H1 (cell line): Measurements from ENCODE around the gene ICA1. TPM values are rescaled to one million over a fixed set of nuclear protein-coding genes. Genes with fewer than 3 reads are reported as not detected.

Experiments
- EZH2 ChIP-seq: fragments of 200-600 bp; sonication (generic); IDR thresholded peaks from 2 replicates; pipeline ENCODE4 v1.7.1; 2012; ENCODE audit warnings: low read depth, mild to moderate bottlenecking, moderate library complexity, low read length, inconsistent platforms; ENCODE audit not compliant: severe bottlenecking
- KDM1A ChIP-seq: fragments of 200-600, 300-600 bp; sonication (generic); IDR thresholded peaks from 2 replicates; pipeline ENCODE4 v1.7.1; 2016; ENCODE audit warnings: mild to moderate bottlenecking, low read length, borderline replicate concordance
- SIX5 ChIP-seq: IDR thresholded peaks from 2 replicates; pipeline ENCODE4 v1.6.1; 2011; ENCODE audit warnings: mild to moderate bottlenecking, low read depth, low read length
- polyA plus RNA-seq, 7 experiments: library from polyadenylated mRNA; depleted of rRNA in 3 of 7; stranded (reverse) in 5 of 7; unstranded in 2 of 7; fragments of >200 nt in 5 of 7; fragments of 200-250 nt in 2 of 7; gene quantifications; 1 replicate in 5 of 7; 2 replicates in 1 of 7; 4 replicates in 1 of 7; pipeline versions ENCODE4 v1.2.1 to v1.2.3, GENCODE V29; 2011 to 2013; ENCODE audit warnings: missing spikeins in 2 of 7, mixed read lengths in 2 of 7
- total RNA-seq: library from RNA; stranded (reverse); fragmentation: NEBNext Ultra II Directional; extraction: Animal tissue kit (Norgen Biotek cat#: 25700); gene quantifications from 2 replicates; pipeline ENCODE4 v1.2.1, GENCODE V29; 2021
- TF ChIP-seq, protein P1 (sequence below), 3 experiments: IDR thresholded peaks; 1 replicate in 2 of 3; 2 replicates in 1 of 3; pipeline versions ENCODE4 v1.5.1 to v1.6.1; 2011; ENCODE audit warnings: low read length in 3 of 3, mild to moderate bottlenecking in 3 of 3, inconsistent platforms in 2 of 3, low read depth in 1 of 3, moderate library complexity in 1 of 3; ENCODE audit not compliant: insufficient read depth in 1 of 3; ENCODE audit errors: control extremely low read depth in 1 of 3

The ICA1 gene
- total and polyA plus RNA-seq, 2 of the 8 experiments (the other 6 are each of a cell fraction or from before 2014, with no cell fraction given): 14.9 to 37.1 TPM

DNA sequence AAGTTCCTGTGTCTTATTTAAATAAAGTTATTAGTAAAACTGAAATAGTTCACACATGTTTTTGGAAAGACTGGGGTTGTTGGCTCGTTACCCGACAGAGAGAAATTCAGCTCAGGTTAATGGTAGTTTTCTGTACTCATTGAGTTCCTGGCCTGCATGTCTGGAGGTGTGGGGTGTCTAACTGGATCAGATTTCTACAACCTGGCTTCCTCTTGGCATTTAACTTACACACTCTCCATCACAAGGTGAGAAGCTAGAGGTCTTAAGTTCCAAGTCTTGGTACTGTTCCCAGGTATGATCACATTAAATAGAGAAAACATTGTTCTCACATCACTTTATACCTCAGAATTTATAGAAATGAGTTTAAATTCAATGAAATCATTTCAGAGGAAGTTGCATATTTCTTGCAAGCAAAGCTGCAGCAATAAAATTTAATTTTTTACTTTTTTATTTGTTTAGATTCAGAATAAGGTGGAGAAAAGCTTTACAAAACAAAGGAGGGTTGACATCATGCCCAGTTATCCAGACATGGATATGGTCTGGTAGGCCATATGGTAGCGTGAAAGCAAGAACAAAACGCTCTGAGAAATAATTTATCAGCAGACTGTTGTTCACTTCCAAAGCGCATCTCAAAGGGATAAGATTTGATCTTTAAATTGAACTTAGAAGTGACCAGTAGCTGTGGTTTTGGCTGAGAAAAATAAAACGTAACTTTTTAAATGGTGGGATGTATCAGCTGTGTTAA is 172.8 kb downstream of the ICA1 start (continued):
- TF ChIP-seq, protein P1, sequence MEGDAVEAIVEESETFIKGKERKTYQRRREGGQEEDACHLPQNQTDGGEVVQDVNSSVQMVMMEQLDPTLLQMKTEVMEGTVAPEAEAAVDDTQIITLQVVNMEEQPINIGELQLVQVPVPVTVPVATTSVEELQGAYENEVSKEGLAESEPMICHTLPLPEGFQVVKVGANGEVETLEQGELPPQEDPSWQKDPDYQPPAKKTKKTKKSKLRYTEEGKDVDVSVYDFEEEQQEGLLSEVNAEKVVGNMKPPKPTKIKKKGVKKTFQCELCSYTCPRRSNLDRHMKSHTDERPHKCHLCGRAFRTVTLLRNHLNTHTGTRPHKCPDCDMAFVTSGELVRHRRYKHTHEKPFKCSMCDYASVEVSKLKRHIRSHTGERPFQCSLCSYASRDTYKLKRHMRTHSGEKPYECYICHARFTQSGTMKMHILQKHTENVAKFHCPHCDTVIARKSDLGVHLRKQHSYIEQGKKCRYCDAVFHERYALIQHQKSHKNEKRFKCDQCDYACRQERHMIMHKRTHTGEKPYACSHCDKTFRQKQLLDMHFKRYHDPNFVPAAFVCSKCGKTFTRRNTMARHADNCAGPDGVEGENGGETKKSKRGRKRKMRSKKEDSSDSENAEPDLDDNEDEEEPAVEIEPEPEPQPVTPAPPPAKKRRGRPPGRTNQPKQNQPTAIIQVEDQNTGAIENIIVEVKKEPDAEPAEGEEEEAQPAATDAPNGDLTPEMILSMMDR (IDR thresholded peaks at IDR 0.05; ENCODE audit: control extremely low read depth in 1 of 3, insufficient read depth in 1 of 3, low read depth in 1 of 3, low read length in 3 of 3): no peak
- TF ChIP-seq EZH2 (no peak), KDM1A (no peak), SIX5 (no peak)
